Bone marrow (tissue), 2 donors: Measurements from ENCODE around the gene TMEM165.
"Not testable (repeated sequence)": the region's sequence is repeated elsewhere in the genome, so short reads cannot be mapped to it uniquely, and the experiment has no call there.

Experiments
- DNase-seq, 2 donors: peaks; one replicate each; lab custom pipeline; 2025; lab: John Stamatoyannopoulos, UW

Gene TMEM165

GRCh38 chr4:55395529-55396307, at the start of gene TMEM165:
Gene TMEM165 (plus strand): TSS chr4:55395957. CDS start chr4:55396190, 233 bp downstream.
- DNase-seq = peak; percentile 77 to 87

GRCh38 chr4:55345980-55346850, 49.5 kb upstream of the TMEM165 start, which contains the start of gene SRD5A3:
Gene SRD5A3 (plus strand): TSS chr4:55346242. CDS start chr4:55346337, 95 bp downstream.
- peak; percentile 72 to 81 for DNase-seq

DNA sequence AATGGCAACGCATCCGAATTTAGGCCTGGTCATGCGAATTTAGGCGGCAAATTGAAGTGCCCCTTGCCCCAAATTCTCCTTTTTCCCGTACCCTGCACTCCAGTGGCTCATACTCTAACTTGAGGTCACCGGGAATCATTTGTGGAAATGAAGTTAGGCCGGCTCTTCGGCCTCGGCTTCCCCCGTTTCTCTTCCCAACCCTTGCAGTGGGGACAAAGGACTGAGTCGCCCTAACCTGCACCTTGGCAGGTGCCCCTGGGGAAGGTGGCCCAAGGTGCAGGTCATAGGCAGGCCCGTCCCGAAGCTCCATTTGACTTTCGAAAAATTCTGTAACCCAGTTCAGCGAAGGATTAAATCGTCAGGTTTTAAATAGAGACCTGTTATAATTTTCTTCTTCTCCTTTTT, 48.9 kb upstream of the TMEM165 start:
- DNase-seq = no peak

DNA sequence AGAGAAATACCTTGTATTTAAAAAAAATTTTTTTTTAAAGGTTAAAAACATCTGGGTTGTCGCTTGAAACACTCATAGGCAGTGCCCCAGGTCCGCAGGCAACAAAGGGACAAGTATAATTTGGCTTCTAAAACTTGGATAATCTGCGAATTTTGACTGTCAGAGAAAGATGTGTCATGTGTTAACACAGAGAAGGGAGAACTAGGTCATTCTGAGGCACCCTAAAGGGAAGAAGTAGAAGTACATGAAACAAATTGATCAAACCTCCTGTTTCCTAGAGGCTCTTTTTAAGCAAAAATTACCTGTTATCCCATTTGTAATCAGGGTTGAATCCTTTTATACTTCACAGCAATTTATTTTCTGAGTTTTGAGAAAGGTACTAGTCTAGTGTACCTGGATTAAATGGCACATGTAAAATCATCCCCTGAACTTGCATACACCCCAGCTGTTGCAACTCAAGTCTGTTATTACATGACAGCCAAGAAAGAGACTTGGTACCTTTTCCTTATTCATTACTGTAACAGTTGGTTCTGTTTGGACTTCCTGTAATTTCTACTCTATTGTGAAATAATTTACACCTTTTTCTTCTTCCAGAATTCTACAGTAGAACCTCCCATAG, 48.0 kb upstream of the TMEM165 start:
- peak in 1 of 2 donors; percentile 26 for DNase-seq

GRCh38 chr4:55348466-55348865, 47.3 kb upstream of the TMEM165 start:
- DNase-seq = no peak

GRCh38 chr4:55350870-55351269, 44.9 kb upstream of the TMEM165 start:
- not testable (repeated sequence) for DNase-seq

GRCh38 chr4:55351824-55352223, 43.9 kb upstream of the TMEM165 start:
- DNase-seq = no peak

DNA sequence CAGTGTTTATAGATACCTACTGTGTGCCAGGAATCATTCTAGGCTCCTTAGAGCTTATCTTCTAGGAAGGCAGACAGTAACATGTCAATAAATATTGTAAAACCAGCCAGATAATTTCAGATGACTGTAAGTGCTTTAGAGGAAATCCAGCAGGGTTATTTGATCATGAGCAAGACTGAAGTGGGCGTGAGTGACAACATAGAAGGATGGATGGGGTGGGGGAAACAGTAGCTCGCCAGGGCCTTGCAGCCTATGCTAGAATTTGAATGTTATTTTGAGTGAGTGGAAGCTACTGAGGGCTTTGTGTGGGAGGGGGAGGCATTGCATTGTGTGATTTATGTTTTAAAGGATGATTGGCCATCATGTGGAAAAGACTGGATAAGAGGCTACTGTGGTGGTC, 43.0 kb upstream of the TMEM165 start:
- DNase-seq = no peak

- not testable (repeated sequence) for DNase-seq
Measured at GRCh38 chr4:55353228-55353747, 42.5 kb upstream of the TMEM165 start.

DNA sequence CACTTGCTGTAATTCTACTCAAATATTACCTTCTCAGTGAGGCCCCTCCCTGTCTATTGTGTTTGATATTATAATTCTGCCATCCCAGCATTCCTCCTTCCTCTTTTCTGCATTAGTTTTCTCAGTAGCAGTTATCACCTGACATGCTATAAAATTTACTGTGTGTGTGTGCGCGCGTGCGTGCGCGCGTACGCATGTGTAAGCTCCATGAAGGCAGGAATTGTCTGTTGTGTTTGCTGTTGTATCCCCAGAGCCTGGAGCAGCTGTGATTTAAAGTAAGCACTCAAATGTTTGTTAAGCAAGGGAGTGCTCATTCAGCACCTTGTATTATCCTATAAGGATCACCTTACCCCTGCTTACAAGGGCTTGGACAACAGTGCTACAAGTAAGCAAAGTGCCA, 41.1 kb upstream of the TMEM165 start:
- no peak for DNase-seq

- no peak for DNase-seq
Measured at GRCh38 chr4:55355555-55355954, 40.2 kb upstream of the TMEM165 start.

DNA sequence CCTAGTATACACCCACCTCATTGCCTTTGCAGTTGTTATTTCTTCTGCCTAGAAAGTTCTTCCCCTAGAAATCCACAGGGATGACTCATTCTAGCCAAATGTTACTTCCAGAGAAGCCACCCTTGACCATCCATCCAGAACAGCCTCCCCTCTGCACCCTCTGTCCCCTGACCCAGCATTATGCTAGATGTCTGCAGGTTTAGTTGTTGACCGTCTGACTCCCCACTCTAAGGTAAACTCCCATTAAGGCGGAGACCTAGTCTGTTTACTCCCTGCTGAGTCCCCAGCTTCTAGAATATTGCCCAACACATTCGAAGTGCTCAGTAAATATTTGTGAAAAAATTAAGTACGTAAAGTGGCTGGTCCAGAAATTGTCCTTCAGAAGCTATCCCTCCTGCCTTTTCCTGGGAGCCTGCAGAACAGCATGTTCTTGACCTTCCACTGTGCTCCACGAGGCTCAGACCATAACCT, 38.7 kb upstream of the TMEM165 start:
- no peak for DNase-seq

- DNase-seq = no peak
Measured at GRCh38 chr4:55358246-55358645, 37.5 kb upstream of the TMEM165 start.

- peak in 1 of 2 donors; percentile 87 for DNase-seq
Measured at GRCh38 chr4:55358668-55359067, 37.1 kb upstream of the TMEM165 start.

GRCh38 chr4:55359397-55359916, 36.3 kb upstream of the TMEM165 start:
- no peak for DNase-seq

- DNase-seq = not testable (repeated sequence)
Measured at GRCh38 chr4:55362938-55363337, 32.8 kb upstream of the TMEM165 start.

GRCh38 chr4:55363691-55364351, 31.9 kb upstream of the TMEM165 start:
- DNase-seq = no peak

GRCh38 chr4:55364691-55365344, 30.9 kb upstream of the TMEM165 start:
- DNase-seq = no peak

GRCh38 chr4:55365345-55365728, 30.4 kb upstream of the TMEM165 start:
- DNase-seq = no peak

DNA sequence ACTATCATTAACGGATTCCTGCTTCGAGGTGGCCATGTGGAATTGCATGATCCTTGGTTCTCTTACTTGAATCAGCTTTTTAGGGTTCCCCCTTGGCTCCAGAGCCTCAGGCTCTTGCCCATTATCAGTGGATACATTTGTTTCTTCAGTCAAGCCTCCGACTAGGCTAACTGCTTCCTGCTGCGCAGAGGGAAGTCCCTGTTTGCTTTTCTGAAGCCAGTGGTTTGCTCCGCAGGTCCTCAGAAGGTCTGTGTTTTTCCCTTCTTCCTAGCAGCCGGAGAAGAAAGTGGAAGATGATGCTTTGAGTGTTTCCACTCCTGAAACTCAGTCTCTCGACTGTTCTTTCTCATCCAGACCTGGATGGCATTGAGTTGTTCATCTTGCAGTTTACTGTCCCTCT, 29.1 kb upstream of the TMEM165 start:
- DNase-seq = no peak
